ENCODE results near the gene RSPO1. TPM values are rescaled to one million over a fixed set of nuclear protein-coding genes. Genes with fewer than 3 reads are reported as not detected.

Gene RSPO1
- total and polyA plus RNA-seq, 2 experiments from 2014 or later = 0.71 to 1.0 TPM

DNA sequence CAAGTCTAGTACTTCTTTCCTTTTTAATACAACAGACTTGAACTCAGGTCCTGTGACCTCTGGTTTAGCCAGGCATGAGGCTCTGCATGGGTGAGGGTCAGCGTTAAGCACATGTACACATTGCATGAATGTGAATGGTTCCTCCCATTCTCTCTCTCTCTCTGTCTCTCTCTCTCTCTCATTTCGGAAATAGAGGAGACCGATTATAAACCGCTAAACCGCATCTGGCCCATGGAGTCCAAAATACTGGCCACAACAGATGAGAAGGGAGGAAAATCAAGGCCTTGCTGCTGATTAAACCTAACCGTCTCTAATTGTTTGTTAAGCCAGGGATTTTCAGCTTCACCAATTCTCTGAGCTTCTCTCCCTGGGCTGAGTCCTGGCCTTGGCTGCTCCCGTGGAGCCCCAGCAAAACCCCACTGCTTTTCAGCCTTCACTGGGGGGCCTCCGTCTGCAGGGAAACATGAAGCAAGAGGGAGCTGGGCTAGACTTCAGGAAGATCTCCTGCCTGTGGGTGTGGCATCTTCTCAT, 6.6 kb downstream of the RSPO1 start:
- TF ChIP-seq, protein P1, sequence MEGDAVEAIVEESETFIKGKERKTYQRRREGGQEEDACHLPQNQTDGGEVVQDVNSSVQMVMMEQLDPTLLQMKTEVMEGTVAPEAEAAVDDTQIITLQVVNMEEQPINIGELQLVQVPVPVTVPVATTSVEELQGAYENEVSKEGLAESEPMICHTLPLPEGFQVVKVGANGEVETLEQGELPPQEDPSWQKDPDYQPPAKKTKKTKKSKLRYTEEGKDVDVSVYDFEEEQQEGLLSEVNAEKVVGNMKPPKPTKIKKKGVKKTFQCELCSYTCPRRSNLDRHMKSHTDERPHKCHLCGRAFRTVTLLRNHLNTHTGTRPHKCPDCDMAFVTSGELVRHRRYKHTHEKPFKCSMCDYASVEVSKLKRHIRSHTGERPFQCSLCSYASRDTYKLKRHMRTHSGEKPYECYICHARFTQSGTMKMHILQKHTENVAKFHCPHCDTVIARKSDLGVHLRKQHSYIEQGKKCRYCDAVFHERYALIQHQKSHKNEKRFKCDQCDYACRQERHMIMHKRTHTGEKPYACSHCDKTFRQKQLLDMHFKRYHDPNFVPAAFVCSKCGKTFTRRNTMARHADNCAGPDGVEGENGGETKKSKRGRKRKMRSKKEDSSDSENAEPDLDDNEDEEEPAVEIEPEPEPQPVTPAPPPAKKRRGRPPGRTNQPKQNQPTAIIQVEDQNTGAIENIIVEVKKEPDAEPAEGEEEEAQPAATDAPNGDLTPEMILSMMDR (IDR thresholded peaks at IDR 0.05; ENCODE audit: low read depth, low read length) = no peak
- Histone ChIP-seq H3K4me3 (no peak overlapping the region), H3K9me3 (ENCODE audit: low read depth) (no peaks in the 10 kb centered on the region), H3K36me3 (no peaks in the 10 kb centered on the region), H3K27me3 (peaks cover 96% of the 10 kb centered on the region), H3K27ac (no peak overlapping the region), H3K4me1 (ENCODE audit: low read depth) (no peaks in the 10 kb centered on the region)
- no peak for DNase-seq (ENCODE audit: low read depth in 1 of 2, low spot score in 1 of 2)

DNA sequence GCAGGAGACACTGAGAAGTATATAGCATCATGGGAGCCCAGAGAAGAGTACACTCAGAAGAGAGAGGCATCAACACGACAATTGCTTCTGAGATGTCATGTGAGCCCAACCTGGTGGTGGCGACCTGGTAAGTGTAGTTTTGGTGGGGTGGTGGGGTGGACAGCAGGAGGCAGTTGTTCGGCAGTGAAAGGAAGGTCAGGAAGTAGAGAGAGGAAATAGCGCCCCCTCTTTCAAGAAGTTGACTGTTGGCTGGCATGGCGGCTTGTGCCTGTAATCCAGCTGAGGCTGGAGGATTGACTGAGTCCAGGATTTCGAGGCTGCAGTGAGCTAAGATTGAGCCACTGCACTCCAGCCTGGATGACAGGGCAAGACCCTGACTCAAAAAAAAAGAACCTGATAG, 12.6 kb downstream of the RSPO1 start:
- H3K36me3 ChIP-seq = no peaks in the 10 kb centered on the region
- peaks cover 94% of the 10 kb centered on the region for H3K27me3 ChIP-seq
- no peak overlapping the region for H3K4me3 ChIP-seq
- TF ChIP-seq, protein P1 (IDR thresholded peaks at IDR 0.05; ENCODE audit: low read depth, low read length) = no peak
- DNase-seq (ENCODE audit: low read depth in 1 of 2, low spot score in 1 of 2) = no peak
- H3K27ac ChIP-seq = no peak overlapping the region
- no peaks in the 10 kb centered on the region for H3K4me1 ChIP-seq (ENCODE audit: low read depth)
- no peaks in the 10 kb centered on the region for H3K9me3 ChIP-seq (ENCODE audit: low read depth)

DNA sequence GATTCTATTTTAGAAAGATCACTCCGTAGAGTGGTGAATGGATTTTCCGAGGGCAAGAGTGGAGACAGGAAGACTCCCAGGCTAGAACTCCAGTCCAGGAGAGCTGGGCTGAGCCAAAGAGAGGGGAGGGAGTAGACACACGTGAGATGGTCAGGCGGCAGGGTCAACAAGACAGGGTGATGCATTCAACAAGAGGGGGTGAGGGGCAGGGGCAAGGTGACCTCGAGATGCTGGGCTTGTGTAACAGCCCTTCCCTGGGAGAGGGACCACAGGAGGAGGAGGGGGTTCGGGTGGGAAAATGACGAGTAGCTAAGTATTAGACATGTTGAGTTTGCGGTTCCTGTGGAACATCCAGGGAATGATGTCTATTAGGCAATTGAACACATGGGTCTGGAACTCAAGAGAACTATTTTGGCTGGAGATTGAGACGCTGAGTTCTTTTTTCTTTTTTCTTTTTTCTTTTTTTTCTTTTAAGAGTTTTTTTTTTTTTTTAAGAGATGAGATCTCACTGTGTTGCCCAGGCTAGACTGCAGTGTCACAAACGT, 13.3 kb downstream of the RSPO1 start:
- H3K4me3 ChIP-seq = no peak overlapping the region
- H3K27me3 ChIP-seq = peaks cover 94% of the 10 kb centered on the region
- no peak overlapping the region for H3K27ac ChIP-seq
- H3K9me3 ChIP-seq (ENCODE audit: low read depth) = no peaks in the 10 kb centered on the region
- TF ChIP-seq, protein P1 (IDR thresholded peaks at IDR 0.05; ENCODE audit: low read depth, low read length) = no peak
- DNase-seq (ENCODE audit: low read depth in 1 of 2, low spot score in 1 of 2) = no peak
- no peaks in the 10 kb centered on the region for H3K4me1 ChIP-seq (ENCODE audit: low read depth)
- H3K36me3 ChIP-seq = no peaks in the 10 kb centered on the region

DNA sequence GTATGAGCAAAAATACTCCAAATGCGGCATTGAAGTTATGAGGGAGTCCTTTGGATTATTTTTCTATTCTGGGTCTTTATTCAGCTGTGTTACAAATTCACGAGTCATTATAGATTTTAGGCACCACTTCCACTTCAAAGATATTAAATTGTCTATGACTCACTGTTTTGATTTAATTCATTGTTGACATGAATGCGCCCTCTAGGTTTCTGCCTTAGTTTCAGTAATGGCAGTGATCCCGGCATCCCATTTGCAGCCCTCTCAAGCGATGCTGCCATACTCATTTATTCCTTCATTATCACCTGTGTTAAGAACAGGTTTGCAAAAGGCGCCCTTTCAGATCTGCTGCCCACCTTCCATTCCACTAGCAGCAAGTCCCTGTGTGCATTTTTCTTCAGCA, 14.0 kb downstream of the RSPO1 start:
- Histone ChIP-seq H3K27me3 (peaks cover 94% of the 10 kb centered on the region), H3K4me1 (ENCODE audit: low read depth) (no peaks in the 10 kb centered on the region), H3K27ac (no peak overlapping the region), H3K9me3 (ENCODE audit: low read depth) (no peaks in the 10 kb centered on the region), H3K4me3 (no peak overlapping the region), H3K36me3 (no peaks in the 10 kb centered on the region)
- no peak for DNase-seq (ENCODE audit: low read depth in 1 of 2, low spot score in 1 of 2)
- TF ChIP-seq, protein P1 (IDR thresholded peaks at IDR 0.05; ENCODE audit: low read depth, low read length) = no peak

DNA sequence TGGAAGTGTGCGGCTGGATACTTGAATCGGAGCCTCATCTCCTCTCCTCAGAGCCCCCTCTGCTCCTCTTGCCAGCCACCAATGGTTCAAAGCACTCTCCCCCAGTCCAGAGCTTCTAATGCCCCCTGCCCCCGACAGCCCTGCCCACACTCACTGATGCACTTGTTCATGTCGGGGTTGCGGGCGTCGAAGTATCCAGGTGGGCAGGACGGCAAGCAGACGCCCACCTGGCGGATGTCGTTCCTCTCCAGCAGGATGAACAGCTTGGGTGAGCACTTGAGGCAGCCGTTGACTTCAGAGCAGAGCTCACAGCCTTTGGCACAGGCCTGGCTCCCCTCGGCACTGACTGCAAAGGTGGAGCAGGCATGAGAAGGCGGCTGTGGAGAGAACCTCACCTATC, 18.4 kb downstream of the RSPO1 start:
- no peak overlapping the region for H3K4me3 ChIP-seq
- H3K27me3 ChIP-seq = peaks cover 99% of the 10 kb centered on the region
- no peaks in the 10 kb centered on the region for H3K9me3 ChIP-seq (ENCODE audit: low read depth)
- no peaks in the 10 kb centered on the region for H3K36me3 ChIP-seq
- no peaks in the 10 kb centered on the region for H3K4me1 ChIP-seq (ENCODE audit: low read depth)
- H3K27ac ChIP-seq = no peak overlapping the region
- no peak for DNase-seq (ENCODE audit: low read depth in 1 of 2, low spot score in 1 of 2)
- TF ChIP-seq, protein P1 (IDR thresholded peaks at IDR 0.05; ENCODE audit: low read depth, low read length) = no peak

Data from cardiac muscle cell (in vitro differentiated cells and primary cell).